HG03103 (cell line): ENCODE data around the gene HPSE2.
"Not testable (repeated sequence)": the region's sequence is repeated elsewhere in the genome, so short reads cannot be mapped to it uniquely, and the experiment has no call there.

Experiments
- ATAC-seq: cut with Tn5 transposase; IDR thresholded peaks from one replicate; pipeline ENCODE4 v1.9.1; 2021; ENCODE audit warnings: low read depth; ENCODE audit not compliant: unreplicated experiment

HPSE2 gene

GRCh38 chr10:98924526-98924925 lies 311.1 kb downstream of the HPSE2 start:
- no peak for ATAC-seq

- no peak for ATAC-seq
Measured at GRCh38 chr10:98921316-98921715, 314.3 kb downstream of the HPSE2 start.

GRCh38 chr10:98920807-98921206 lies 314.8 kb downstream of the HPSE2 start:
- ATAC-seq = no peak

GRCh38 chr10:98920360-98920759 lies 315.3 kb downstream of the HPSE2 start:
- ATAC-seq = no peak

GRCh38 chr10:98919899-98920298 lies 315.8 kb downstream of the HPSE2 start:
- ATAC-seq = no peak

- ATAC-seq = no peak
Measured at GRCh38 chr10:98917828-98918227, 317.8 kb downstream of the HPSE2 start.

GRCh38 chr10:98916526-98917125 lies 319.0 kb downstream of the HPSE2 start:
- no peak for ATAC-seq

GRCh38 chr10:98915911-98916310 lies 319.7 kb downstream of the HPSE2 start:
- ATAC-seq = no peak

- no peak for ATAC-seq
Measured at GRCh38 chr10:98910546-98910945, 325.1 kb downstream of the HPSE2 start.

- no peak for ATAC-seq
Measured at GRCh38 chr10:98910048-98910447, 325.6 kb downstream of the HPSE2 start.

GRCh38 chr10:98908868-98909267 lies 326.8 kb downstream of the HPSE2 start:
- no peak for ATAC-seq

- not testable (repeated sequence) for ATAC-seq
Measured at GRCh38 chr10:98908247-98908646, 327.4 kb downstream of the HPSE2 start.

- ATAC-seq = no peak
Measured at GRCh38 chr10:98901441-98902110, 334.1 kb downstream of the HPSE2 start.

GRCh38 chr10:98899018-98899417 lies 336.6 kb downstream of the HPSE2 start:
- ATAC-seq = no peak

GRCh38 chr10:98892523-98892922 lies 343.1 kb downstream of the HPSE2 start:
- no peak for ATAC-seq

GRCh38 chr10:98886686-98887085 lies 349.0 kb downstream of the HPSE2 start:
- ATAC-seq = no peak

GRCh38 chr10:98885378-98885777 lies 350.3 kb downstream of the HPSE2 start:
- no peak for ATAC-seq

- no peak for ATAC-seq
Measured at GRCh38 chr10:98881789-98882188, 353.9 kb downstream of the HPSE2 start.

- ATAC-seq = no peak
Measured at GRCh38 chr10:98880971-98881370, 354.7 kb downstream of the HPSE2 start.

GRCh38 chr10:98878921-98879320 lies 356.7 kb downstream of the HPSE2 start:
- ATAC-seq = no peak

GRCh38 chr10:98878418-98878817 lies 357.2 kb downstream of the HPSE2 start:
- ATAC-seq = no peak

GRCh38 chr10:98861962-98862361 lies 373.7 kb downstream of the HPSE2 start:
- ATAC-seq = no peak
